CD4-positive, alpha-beta T cell treated with Interleukin-4 for 1 hour (primary cell): ENCODE data around the gene POTEF.
A peak's percentile ranks its signal among the peaks of the same experiment; 100 is the strongest.
"Not testable (repeated sequence)": the region's sequence is repeated elsewhere in the genome, so short reads cannot be mapped to it uniquely, and the experiment has no call there.

ENCODE experiments used
- DNase-seq, 2 donors: peaks; one replicate each; pipeline ENCODE4 v3.0.0-alpha.2; 2020 to 2022

Gene POTEF

DNA sequence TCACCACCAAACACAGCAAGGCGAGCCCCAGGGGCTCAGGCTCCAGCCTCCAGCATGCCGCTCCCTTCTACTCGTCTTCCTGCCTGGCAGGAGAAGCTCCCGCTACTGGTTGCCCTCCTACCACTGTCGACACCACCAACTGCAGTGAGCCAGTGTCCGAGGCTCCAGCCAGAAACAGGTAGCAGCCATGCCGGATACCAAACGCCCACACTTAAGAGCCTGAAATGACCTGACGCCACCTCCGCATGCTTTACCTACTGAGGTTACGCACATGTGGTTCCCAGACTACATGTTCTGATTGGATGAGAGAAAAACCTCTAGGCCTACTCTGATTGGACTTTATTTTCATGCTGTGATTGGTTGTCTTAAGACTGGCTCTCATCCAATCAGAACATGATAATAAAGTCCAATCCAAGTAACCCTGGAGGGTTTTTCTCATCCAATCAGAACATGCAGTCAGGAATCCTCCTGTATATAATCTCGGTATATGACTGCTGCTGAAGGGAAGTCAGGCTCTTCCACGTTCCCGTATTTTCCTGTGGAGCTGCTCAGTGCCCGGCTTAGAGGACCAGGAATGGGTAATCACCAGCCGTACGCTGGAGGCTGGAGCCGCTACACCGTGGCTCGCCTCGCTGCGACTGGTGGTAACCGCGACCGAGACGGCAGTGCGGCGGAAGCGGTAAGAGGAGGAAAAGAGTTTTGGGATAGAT, at the start of gene POTEF:
POTEF (minus strand) TSS at position 103 of the 710 bp plus-strand sequence. CDS start 8,707 bp downstream, outside the sequence.
- DNase-seq, result not testable (repeated sequence)

GRCh38 chr2:130174866-130175265, 45.8 kb upstream of the POTEF start:
- not testable (repeated sequence) for DNase-seq

- DNase-seq, result no peak
Measured at GRCh38 chr2:130169896-130170295, 40.9 kb upstream of the POTEF start.

- DNase-seq, result not testable (repeated sequence)
Measured at GRCh38 chr2:130169163-130169562, 40.1 kb upstream of the POTEF start.

GRCh38 chr2:130166611-130167010, 37.6 kb upstream of the POTEF start:
- not testable (repeated sequence) for DNase-seq

DNA sequence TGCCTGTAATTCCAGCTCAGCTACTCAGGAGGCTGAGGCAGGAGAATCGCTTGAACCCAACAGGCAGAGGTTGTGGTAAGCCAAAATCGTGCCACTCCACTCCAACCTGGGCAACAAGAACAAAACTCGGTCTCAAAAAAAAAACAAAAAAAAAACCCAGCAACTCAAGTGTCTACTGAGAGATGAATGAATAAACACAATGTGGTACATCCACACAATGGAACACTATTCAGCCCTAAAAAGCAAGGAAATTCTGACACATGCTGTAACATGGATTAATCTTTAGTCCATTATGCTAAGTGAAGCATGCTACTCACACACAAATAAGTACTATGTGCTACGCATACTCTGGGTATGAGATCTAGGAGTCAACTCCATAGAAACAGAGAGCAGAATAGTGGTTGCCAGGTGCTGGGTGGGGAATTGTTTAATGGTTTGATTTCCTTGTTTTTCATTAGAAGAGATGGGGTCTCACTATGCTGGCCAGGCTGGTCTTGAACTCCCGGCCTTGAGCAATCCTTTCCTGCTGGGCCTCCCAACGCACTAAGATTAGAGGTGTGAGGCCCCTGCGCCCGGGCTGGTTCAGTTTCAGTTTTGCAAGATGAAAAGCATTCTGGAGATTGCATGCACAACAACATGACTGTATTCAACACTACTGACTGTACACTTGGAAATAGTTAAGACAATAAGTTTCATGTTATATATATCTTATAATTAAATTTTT, 36.4 kb upstream of the POTEF start:
- DNase-seq, result no peak

GRCh38 chr2:130162968-130163367, 33.9 kb upstream of the POTEF start:
- no peak for DNase-seq

GRCh38 chr2:130162486-130162885, 33.5 kb upstream of the POTEF start:
- not testable (repeated sequence) for DNase-seq

GRCh38 chr2:130160838-130161705, 32.0 kb upstream of the POTEF start:
- DNase-seq, result not testable (repeated sequence)

DNA sequence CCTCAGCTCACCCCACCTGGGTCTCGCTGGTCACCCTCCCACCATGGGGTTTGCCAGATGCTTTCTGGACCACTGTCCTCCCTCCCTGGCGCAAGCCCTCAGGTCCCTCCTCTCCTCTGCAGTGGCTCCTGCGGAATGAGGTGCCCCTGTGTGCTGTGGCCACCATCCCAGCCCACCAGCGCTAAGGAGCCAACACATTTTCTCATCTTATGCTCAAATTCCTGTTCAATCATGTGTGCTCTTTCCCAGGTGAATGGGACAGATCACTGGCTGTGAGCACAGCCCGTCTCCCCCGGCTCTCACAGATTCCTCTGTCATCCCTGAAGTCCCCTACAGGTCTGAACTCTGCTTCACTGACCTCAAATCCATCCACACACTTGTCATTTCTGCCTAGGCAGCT, 31.1 kb upstream of the POTEF start:
- DNase-seq, result no peak

DNA sequence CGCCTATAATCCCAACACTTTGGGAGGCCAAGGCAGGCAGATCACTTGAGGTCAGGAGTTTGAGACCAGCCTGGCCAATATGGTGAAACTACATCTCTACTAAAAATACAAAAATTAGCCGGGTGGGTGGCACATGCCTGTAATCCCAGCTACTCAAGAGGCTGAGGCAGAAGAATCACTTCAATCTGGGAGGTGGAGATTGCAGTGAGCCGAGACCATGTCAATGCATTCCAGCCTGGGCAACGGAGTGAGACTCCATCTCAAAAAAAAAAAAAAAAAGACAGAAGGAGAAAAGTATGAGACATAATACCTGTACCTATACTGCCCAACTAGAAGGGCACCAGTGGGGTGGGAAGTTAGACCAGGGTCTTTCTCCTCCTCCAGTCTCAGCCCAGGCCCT, 30.4 kb upstream of the POTEF start:
- not testable (repeated sequence) for DNase-seq

DNA sequence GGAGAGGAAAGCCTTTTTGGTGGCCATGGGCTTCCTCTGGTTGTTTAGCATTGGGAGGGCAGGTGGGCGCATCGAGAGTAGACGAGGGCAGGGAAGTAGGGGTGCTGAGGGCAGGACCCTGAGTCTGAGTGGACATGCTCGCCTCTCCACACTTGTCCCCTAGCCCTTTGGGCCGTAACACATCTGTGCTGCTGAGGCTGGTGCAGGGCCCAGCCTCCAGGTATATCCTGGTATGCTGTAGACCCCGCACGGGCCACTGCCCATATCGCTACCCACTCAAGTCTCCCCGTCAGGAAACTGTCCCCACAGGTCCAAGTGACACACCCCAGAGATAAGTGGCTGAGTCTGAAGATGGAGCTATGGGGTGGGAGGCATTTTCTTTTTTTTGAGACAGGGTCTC, 29.6 kb upstream of the POTEF start:
- DNase-seq, result no peak

DNA sequence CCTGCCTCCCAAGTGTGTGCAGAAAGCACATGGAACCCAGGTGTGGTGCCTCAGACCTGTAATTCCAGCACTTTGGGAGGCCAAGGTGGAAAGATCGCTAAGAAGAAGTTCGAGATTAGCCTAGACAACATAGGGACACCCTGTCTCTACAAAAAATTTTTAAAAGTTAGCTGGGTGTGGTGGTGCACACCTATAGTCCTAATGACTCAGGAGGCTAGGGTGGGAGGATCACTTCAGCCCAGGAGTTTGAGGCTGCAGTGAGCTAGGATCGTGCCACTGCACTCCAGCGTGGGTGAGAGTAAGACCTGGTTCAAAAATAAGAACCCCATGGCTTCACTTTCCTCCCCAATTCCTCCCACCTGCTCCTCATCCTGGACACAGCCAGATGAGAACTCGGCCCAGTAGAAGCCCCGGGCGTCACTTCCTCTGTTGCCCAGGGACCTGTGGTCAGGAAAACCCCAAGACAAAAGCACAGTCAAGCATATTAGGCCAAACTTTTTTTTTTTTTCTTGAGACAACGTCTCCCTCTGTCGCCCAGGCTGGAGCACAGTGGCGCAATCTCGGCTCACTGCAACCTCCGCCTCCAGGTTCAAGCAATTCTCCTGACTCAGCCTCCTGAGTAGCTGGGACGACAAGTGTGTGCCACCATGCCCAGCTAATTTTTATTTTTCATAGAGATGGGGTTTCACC, 28.9 kb upstream of the POTEF start:
- peak in 1 of 2 donors; percentile 73 for DNase-seq

GRCh38 chr2:130157354-130157753, 28.3 kb upstream of the POTEF start:
- DNase-seq, result not testable (repeated sequence)

DNA sequence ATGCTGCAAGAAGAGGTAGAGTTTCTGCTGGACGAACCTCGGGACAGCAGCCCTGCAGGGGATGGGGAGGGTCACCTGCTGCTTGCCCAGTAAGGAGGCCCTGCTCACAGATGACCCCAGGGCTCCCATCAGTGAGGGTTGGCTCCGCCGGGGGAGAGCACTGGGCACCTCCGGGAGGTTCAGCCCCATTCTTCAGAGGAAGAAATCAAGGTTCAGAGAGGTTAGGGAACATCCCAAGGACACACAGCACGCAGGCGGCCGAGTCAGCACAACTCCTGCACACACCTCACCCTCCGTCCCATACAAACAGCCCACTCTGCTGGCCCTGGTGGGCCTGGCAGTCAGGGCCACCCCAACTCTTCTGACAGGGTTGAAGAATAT, 27.6 kb upstream of the POTEF start:
- DNase-seq, result no peak

GRCh38 chr2:130155956-130156623, 27.1 kb upstream of the POTEF start:
- peak; percentile 11 to 28 for DNase-seq

- no peak for DNase-seq
Measured at GRCh38 chr2:130154773-130155765, 26.0 kb upstream of the POTEF start.

- not testable (repeated sequence) for DNase-seq
Measured at GRCh38 chr2:130154423-130154770, 25.4 kb upstream of the POTEF start.

- DNase-seq, result not testable (repeated sequence)
Measured at GRCh38 chr2:130153721-130154422, 24.9 kb upstream of the POTEF start.
